Muscle of back (tissue), 11 donors: ENCODE data around the gene EGFLAM. TPM values are rescaled to one million over a fixed set of nuclear protein-coding genes. Genes with fewer than 3 reads are reported as not detected.

ENCODE experiments used
- DNase-seq, 3 donors: peaks; one replicate each; pipeline versions ENCODE4 v3.0.0 to v3.0.0-alpha.2; 2013
- polyA plus RNA-seq, 10 donors: library from polyadenylated mRNA; unstranded; fragments of 120-200 nt; gene quantifications; one replicate each; pipeline ENCODE4 v1.2.1, GENCODE V29; 2013; ENCODE audit not compliant: insufficient read length in 10 of 10

EGFLAM gene
- polyA plus RNA-seq, 10 donors: 33.6 to 49.9 (median 45.7) TPM

GRCh38 chr5:38447056-38447455 lies 188.7 kb downstream of the EGFLAM start:
- peak in 1 of 3 donors; percentile 56 for DNase-seq

GRCh38 chr5:38447786-38448185 lies 189.4 kb downstream of the EGFLAM start:
- peak in 2 of 3 donors; percentile 82 to 94 for DNase-seq

GRCh38 chr5:38448568-38449350 lies 190.4 kb downstream of the EGFLAM start:
- peak in 1 of 3 donors; percentile 54 for DNase-seq

- peak in 1 of 3 donors; percentile 47 for DNase-seq
Measured at GRCh38 chr5:38450627-38451026, 192.3 kb downstream of the EGFLAM start.

- peak in 1 of 3 donors; percentile 78 for DNase-seq
Measured at GRCh38 chr5:38451074-38451725, 192.8 kb downstream of the EGFLAM start.

- DNase-seq: no peak
Measured at GRCh38 chr5:38452201-38452600, 193.8 kb downstream of the EGFLAM start.

- no peak for DNase-seq
Measured at GRCh38 chr5:38453506-38453905, 195.1 kb downstream of the EGFLAM start.

- DNase-seq: no peak
Measured at GRCh38 chr5:38453921-38454320, 195.6 kb downstream of the EGFLAM start.

- no peak for DNase-seq
Measured at GRCh38 chr5:38455796-38456330, 197.5 kb downstream of the EGFLAM start.

- no peak for DNase-seq
Measured at GRCh38 chr5:38456657-38457399, 198.5 kb downstream of the EGFLAM start.

- DNase-seq: no peak
Measured at GRCh38 chr5:38458174-38458573, 199.8 kb downstream of the EGFLAM start.

GRCh38 chr5:38462976-38463633 lies 204.7 kb downstream of the EGFLAM start:
- DNase-seq: peak in 1 of 3 donors; percentile 31

GRCh38 chr5:38463634-38464521 lies 205.5 kb downstream of the EGFLAM start:
- DNase-seq: peak in 2 of 3 donors; percentile 86 to 87

- peak in 1 of 3 donors; percentile 50 for DNase-seq
Measured at GRCh38 chr5:38465061-38465460, 206.7 kb downstream of the EGFLAM start.

GRCh38 chr5:38465702-38466423 lies 207.5 kb downstream of the EGFLAM start:
- peak in 1 of 3 donors; percentile 34 for DNase-seq

- DNase-seq: peak in 1 of 3 donors; percentile 67
Measured at GRCh38 chr5:38466424-38467189, 208.2 kb downstream of the EGFLAM start.

GRCh38 chr5:38467353-38468040 lies 209.1 kb downstream of the EGFLAM start:
- peak in 2 of 3 donors; percentile 74 to 89 for DNase-seq

GRCh38 chr5:38468202-38468673 lies 209.9 kb downstream of the EGFLAM start:
- peak in 2 of 3 donors; percentile 72 to 74 for DNase-seq
